Stimulated activated memory B cell treated with anti-CD40 and anti-IgM and Interleukin-4, amounts not matched to agents 10 μg/mL and 1 μg/mL and 100 μg/mL, for 72 hours (primary cell): ENCODE data around the gene HIGD2B.
A peak's percentile ranks its signal among the peaks of the same experiment; 100 is the strongest.
"Not testable (repeated sequence)": the region's sequence is repeated elsewhere in the genome, so short reads cannot be mapped to it uniquely, and the experiment has no call there.

Source experiments
- ATAC-seq: fragments of 150-1000 bp; cut with Tn5 transposase; 2 replicates; pipeline ENCODE4 v1.10.0; 2021
- H3K27ac Mint-ChIP-seq: one replicate; pipeline ENCODE4 v1.8.0; 2022; ENCODE audit warnings: mild to moderate bottlenecking, mixed read lengths
- H3K27me3 Mint-ChIP-seq: one replicate; pipeline ENCODE4 v1.8.0; 2022; ENCODE audit warnings: mixed read lengths
- H3K36me3 Mint-ChIP-seq: one replicate; pipeline ENCODE4 v1.8.0; 2022; ENCODE audit warnings: mixed read lengths
- H3K4me1 Mint-ChIP-seq: one replicate; pipeline ENCODE4 v1.8.0; 2022; ENCODE audit warnings: mixed read lengths
- H3K4me3 Mint-ChIP-seq: one replicate; pipeline ENCODE4 v1.8.0; 2022; ENCODE audit warnings: mild to moderate bottlenecking, moderate library complexity, mixed read lengths
- H3K9me3 Mint-ChIP-seq: one replicate; pipeline ENCODE4 v1.8.0; 2022; ENCODE audit warnings: mixed read lengths

Gene HIGD2B

GRCh38 chr15:72685925-72686794 lies at the start of gene HIGD2B, which contains the start of gene BBS4:
HIGD2B (minus strand) TSS chr15:72686182; CDS start chr15:72676374, 9,808 bp downstream.
BBS4 (plus strand) TSS chr15:72686207; CDS start chr15:72686228, 21 bp downstream.
- H3K4me3 Mint-ChIP-seq = peak within 1 kb of the TSS; percentile 91
- no peaks in the 10 kb centered on the region for H3K36me3 Mint-ChIP-seq
- no peaks in the 10 kb centered on the region for H3K27me3 Mint-ChIP-seq
- peaks cover 12% of the 10 kb centered on the region for H3K4me1 Mint-ChIP-seq
- ATAC-seq = peak; percentile 98
- peak within 1 kb of the TSS; percentile 93 for H3K27ac Mint-ChIP-seq
- H3K9me3 Mint-ChIP-seq = no peaks in the 10 kb centered on the region

GRCh38 chr15:72735111-72735510 lies 49.1 kb upstream of the HIGD2B start:
- Mint-ChIP-seq H3K27me3 (no peaks in the 10 kb centered on the region), H3K4me1 (peaks cover 24% of the 10 kb centered on the region), H3K4me3 (no peak overlapping the region), H3K36me3 (peaks cover 59% of the 10 kb centered on the region), H3K9me3 (no peaks in the 10 kb centered on the region), H3K27ac (no peak overlapping the region)
- no peak for ATAC-seq

GRCh38 chr15:72733941-72734738 lies 48.2 kb upstream of the HIGD2B start:
- H3K27ac Mint-ChIP-seq = no peak overlapping the region
- no peaks in the 10 kb centered on the region for H3K27me3 Mint-ChIP-seq
- peaks cover 50% of the 10 kb centered on the region for H3K36me3 Mint-ChIP-seq

GRCh38 chr15:72732516-72732915 lies 46.5 kb upstream of the HIGD2B start:
- peaks cover 41% of the 10 kb centered on the region for H3K36me3 Mint-ChIP-seq
- H3K27me3 Mint-ChIP-seq = no peaks in the 10 kb centered on the region
- no peak overlapping the region for H3K4me3 Mint-ChIP-seq
- peaks cover 7% of the 10 kb centered on the region for H3K4me1 Mint-ChIP-seq
- no peaks in the 10 kb centered on the region for H3K9me3 Mint-ChIP-seq
- no peak for ATAC-seq
- H3K27ac Mint-ChIP-seq = no peak overlapping the region

More at GRCh38 chr15:72733941-72734738, 48.2 kb upstream of the HIGD2B start:
- no peak for ATAC-seq
- Mint-ChIP-seq H3K9me3 (no peaks in the 10 kb centered on the region), H3K4me1 (peaks cover 14% of the 10 kb centered on the region), H3K4me3 (no peak overlapping the region)

- Mint-ChIP-seq H3K9me3 (no peaks in the 10 kb centered on the region), H3K27ac (no peak overlapping the region), H3K4me1 (peaks cover 7% of the 10 kb centered on the region), H3K4me3 (no peak overlapping the region), H3K27me3 (no peaks in the 10 kb centered on the region), H3K36me3 (peaks cover 37% of the 10 kb centered on the region)
- ATAC-seq = no peak
These were observed 46.1 kb upstream of the HIGD2B start for GRCh38 chr15:72732086-72732485.

GRCh38 chr15:72728821-72729220 lies 42.8 kb upstream of the HIGD2B start:
- Mint-ChIP-seq H3K36me3 (peaks cover 26% of the 10 kb centered on the region), H3K27me3 (no peaks in the 10 kb centered on the region)

GRCh38 chr15:72728249-72728648 lies 42.3 kb upstream of the HIGD2B start:
- not testable (repeated sequence) for H3K4me3 Mint-ChIP-seq, H3K4me1 Mint-ChIP-seq, H3K27me3 Mint-ChIP-seq, ATAC-seq, H3K9me3 Mint-ChIP-seq, H3K27ac Mint-ChIP-seq
- peaks cover 23% of the 10 kb centered on the region for H3K36me3 Mint-ChIP-seq

More at GRCh38 chr15:72728821-72729220, 42.8 kb upstream of the HIGD2B start:
- ATAC-seq = no peak
- no peaks in the 10 kb centered on the region for H3K4me1 Mint-ChIP-seq
- no peak overlapping the region for H3K27ac Mint-ChIP-seq
- H3K4me3 Mint-ChIP-seq = no peak overlapping the region
- H3K9me3 Mint-ChIP-seq = no peaks in the 10 kb centered on the region

- H3K27me3 Mint-ChIP-seq = no peaks in the 10 kb centered on the region
- H3K4me3 Mint-ChIP-seq = no peak overlapping the region
- H3K4me1 Mint-ChIP-seq = no peaks in the 10 kb centered on the region
- peaks cover 13% of the 10 kb centered on the region for H3K36me3 Mint-ChIP-seq
- no peaks in the 10 kb centered on the region for H3K9me3 Mint-ChIP-seq
- H3K27ac Mint-ChIP-seq = no peak overlapping the region
- ATAC-seq = no peak
These were observed 41.2 kb upstream of the HIGD2B start for GRCh38 chr15:72727154-72727553.

- H3K4me3 Mint-ChIP-seq, H3K36me3 Mint-ChIP-seq, H3K9me3 Mint-ChIP-seq, H3K27me3 Mint-ChIP-seq, H3K4me1 Mint-ChIP-seq, ATAC-seq, H3K27ac Mint-ChIP-seq: not testable (repeated sequence)
These were observed 39.9 kb upstream of the HIGD2B start for GRCh38 chr15:72725851-72726250.

- no peak overlapping the region for H3K4me3 Mint-ChIP-seq
- no peak for ATAC-seq
- peaks cover 6% of the 10 kb centered on the region for H3K36me3 Mint-ChIP-seq
- H3K27me3 Mint-ChIP-seq = no peaks in the 10 kb centered on the region
- H3K4me1 Mint-ChIP-seq = no peaks in the 10 kb centered on the region
- H3K27ac Mint-ChIP-seq = no peak overlapping the region
- H3K9me3 Mint-ChIP-seq = no peaks in the 10 kb centered on the region
These were observed 39.5 kb upstream of the HIGD2B start for GRCh38 chr15:72725446-72725845.

GRCh38 chr15:72724028-72724427 lies 38.0 kb upstream of the HIGD2B start:
- Mint-ChIP-seq H3K36me3 (peaks cover 10% of the 10 kb centered on the region), H3K9me3 (no peaks in the 10 kb centered on the region), H3K27ac (no peak overlapping the region), H3K27me3 (no peaks in the 10 kb centered on the region), H3K4me3 (no peak overlapping the region), H3K4me1 (no peaks in the 10 kb centered on the region)
- ATAC-seq = no peak

GRCh38 chr15:72722071-72722696 lies 36.2 kb upstream of the HIGD2B start:
- no peak overlapping the region for H3K27ac Mint-ChIP-seq
- ATAC-seq = no peak
- no peaks in the 10 kb centered on the region for H3K9me3 Mint-ChIP-seq
- H3K4me1 Mint-ChIP-seq = no peaks in the 10 kb centered on the region
- no peak overlapping the region for H3K4me3 Mint-ChIP-seq
- H3K27me3 Mint-ChIP-seq = no peaks in the 10 kb centered on the region
- H3K36me3 Mint-ChIP-seq = peaks cover 27% of the 10 kb centered on the region

GRCh38 chr15:72708551-72709303 lies 22.7 kb upstream of the HIGD2B start:
- ATAC-seq, H3K27ac Mint-ChIP-seq, H3K27me3 Mint-ChIP-seq, H3K4me3 Mint-ChIP-seq, H3K4me1 Mint-ChIP-seq, H3K9me3 Mint-ChIP-seq: not testable (repeated sequence)
- peaks cover 20% of the 10 kb centered on the region for H3K36me3 Mint-ChIP-seq

- Mint-ChIP-seq H3K9me3 (no peaks in the 10 kb centered on the region), H3K36me3 (peaks cover 14% of the 10 kb centered on the region), H3K27me3 (no peaks in the 10 kb centered on the region), H3K27ac (no peak overlapping the region), H3K4me1 (no peaks in the 10 kb centered on the region), H3K4me3 (no peak overlapping the region)
- no peak for ATAC-seq
These were observed 20.3 kb upstream of the HIGD2B start for GRCh38 chr15:72706266-72706665.
